PFSK-1 (cell line): ENCODE measurements around the gene ST8SIA1.

ENCODE experiments used
- POLR2AphosphoS5 ChIP-seq: IDR thresholded peaks from 2 replicates; pipeline ENCODE4 v1.6.1; 2012; ENCODE audit warnings: low read depth, mild to moderate bottlenecking, control low read depth, low read length, moderate library complexity
- TAF1 ChIP-seq: IDR thresholded peaks from 2 replicates; pipeline ENCODE4 v1.6.1; 2012; ENCODE audit warnings: low read length, control low read depth, borderline replicate concordance; ENCODE audit not compliant: insufficient read depth

DNA sequence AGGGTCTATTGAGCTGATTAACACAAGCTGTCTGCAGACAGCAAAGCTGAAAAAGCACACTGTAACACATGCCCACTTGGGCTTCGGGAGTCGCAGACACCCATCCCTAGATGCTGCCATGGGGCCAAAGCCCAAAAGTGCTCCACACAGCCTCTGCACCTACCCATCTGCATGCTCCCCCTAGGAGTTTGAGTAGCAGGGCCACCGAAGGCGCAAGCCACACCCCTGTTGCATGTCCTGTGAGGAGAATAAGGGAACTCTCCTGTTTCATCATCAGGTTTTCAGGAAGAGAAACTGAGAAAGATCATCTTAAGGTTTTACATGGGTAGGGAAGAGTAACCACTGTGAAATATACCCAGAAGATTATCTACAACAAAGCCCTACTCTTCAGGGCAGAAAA, 5.6 kb upstream of the ST8SIA1 start:
- no peak for TF ChIP-seq TAF1
- TF ChIP-seq POLR2AphosphoS5, result no peak
